ENCODE measurements around the gene CUEDC1.

DNA sequence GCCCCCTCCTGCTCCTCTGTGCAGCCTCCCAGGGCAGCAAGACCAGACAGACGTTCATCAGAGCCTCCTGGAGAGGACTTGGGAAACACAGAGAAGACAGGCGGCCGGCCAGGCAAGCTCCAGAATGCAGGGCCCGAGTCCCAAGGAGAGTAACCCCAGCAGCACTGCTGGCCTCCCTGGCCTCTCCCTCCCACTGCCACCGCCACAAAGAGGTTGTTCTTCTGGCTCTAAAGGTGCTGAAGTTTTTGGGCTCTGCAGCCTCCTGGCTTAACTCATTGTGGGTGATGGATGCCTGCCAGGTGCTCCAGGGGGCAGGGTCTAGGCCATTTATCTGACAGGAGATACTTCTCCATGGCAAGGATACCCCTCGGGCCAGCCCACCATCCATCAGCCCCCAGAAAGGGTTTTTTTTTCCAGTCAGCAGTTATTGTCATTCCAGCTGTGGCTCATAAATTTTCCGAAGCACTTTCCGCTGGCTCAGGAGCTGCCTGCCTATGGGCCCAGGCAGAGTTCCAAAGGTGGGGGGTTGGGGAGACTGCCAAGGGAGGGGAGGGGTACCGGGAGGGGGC, 73.3 kb downstream of the CUEDC1 start:
- TF ChIP-seq, protein P1, sequence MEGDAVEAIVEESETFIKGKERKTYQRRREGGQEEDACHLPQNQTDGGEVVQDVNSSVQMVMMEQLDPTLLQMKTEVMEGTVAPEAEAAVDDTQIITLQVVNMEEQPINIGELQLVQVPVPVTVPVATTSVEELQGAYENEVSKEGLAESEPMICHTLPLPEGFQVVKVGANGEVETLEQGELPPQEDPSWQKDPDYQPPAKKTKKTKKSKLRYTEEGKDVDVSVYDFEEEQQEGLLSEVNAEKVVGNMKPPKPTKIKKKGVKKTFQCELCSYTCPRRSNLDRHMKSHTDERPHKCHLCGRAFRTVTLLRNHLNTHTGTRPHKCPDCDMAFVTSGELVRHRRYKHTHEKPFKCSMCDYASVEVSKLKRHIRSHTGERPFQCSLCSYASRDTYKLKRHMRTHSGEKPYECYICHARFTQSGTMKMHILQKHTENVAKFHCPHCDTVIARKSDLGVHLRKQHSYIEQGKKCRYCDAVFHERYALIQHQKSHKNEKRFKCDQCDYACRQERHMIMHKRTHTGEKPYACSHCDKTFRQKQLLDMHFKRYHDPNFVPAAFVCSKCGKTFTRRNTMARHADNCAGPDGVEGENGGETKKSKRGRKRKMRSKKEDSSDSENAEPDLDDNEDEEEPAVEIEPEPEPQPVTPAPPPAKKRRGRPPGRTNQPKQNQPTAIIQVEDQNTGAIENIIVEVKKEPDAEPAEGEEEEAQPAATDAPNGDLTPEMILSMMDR (conservative IDR thresholded peaks at IDR 0.05 in 1 of 2, IDR thresholded peaks at IDR 0.05 in 1 of 2; ENCODE audit: extremely low read depth in 1 of 2, insufficient read depth in 1 of 2, low read depth in 1 of 2, low read length in 2 of 2), result no peak
- no peak for TF ChIP-seq EZH2 (IDR thresholded peaks at IDR 0.05; ENCODE audit: borderline replicate concordance, low read length)
